Dermis blood vessel endothelial cell (primary cell): ENCODE data around the gene KRTAP10-4. TPM values are rescaled to one million over a fixed set of nuclear protein-coding genes. Genes with fewer than 3 reads are reported as not detected.
"Not testable (repeated sequence)": the region's sequence is repeated elsewhere in the genome, so short reads cannot be mapped to it uniquely, and the experiment has no call there.

Experiments
- DNase-seq: peaks from one replicate; pipeline ENCODE4 v3.0.0; 2010
- total RNA-seq: library from RNA; depleted of rRNA; stranded (reverse); fragments of >200 nt; gene quantifications from 2 replicates; pipeline ENCODE4 v1.2.3, GENCODE V29; 2014

KRTAP10-4 gene
- total RNA-seq, 1 donor from 2014 or later, result not detected

DNA sequence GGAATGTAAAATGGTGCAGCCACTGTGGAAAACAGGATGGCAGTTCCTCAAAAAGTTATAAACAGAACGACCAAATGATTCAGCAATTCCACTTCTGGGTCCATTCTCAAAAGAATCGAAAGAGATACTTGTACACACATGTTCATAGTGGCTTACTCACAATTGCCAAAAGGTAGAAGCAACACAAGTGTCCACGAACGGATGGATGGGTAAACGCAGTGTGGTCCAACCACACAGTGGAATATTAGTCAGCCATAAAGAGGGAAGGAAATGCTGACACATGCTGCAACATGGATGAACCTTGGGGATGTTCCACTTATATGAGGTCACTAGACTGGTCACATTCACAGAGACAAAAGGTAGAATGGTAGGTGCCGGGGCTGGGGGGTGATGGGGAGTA lies 38.8 kb upstream of the KRTAP10-4 start:
- no peak for DNase-seq

DNA sequence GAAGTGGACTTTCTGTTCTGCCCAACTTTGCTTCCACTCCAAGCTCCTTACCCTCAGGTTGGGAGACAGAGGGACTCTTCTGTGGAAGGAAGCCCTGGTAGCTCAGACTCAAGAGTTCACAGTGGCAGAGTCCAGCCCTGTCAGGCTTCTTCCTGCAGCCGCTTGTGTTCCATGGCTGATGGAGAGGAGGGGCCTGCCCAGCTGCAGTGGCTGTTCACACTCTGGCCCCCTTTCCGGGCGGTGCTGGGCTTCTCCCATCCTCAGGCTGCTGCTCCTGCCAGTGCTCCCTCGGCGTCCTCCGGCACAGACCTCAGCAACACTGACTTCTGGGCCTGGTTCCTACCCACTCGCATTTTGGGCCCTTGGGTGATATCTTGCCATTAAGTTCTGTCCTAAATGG lies 37.6 kb upstream of the KRTAP10-4 start:
- no peak for DNase-seq

DNA sequence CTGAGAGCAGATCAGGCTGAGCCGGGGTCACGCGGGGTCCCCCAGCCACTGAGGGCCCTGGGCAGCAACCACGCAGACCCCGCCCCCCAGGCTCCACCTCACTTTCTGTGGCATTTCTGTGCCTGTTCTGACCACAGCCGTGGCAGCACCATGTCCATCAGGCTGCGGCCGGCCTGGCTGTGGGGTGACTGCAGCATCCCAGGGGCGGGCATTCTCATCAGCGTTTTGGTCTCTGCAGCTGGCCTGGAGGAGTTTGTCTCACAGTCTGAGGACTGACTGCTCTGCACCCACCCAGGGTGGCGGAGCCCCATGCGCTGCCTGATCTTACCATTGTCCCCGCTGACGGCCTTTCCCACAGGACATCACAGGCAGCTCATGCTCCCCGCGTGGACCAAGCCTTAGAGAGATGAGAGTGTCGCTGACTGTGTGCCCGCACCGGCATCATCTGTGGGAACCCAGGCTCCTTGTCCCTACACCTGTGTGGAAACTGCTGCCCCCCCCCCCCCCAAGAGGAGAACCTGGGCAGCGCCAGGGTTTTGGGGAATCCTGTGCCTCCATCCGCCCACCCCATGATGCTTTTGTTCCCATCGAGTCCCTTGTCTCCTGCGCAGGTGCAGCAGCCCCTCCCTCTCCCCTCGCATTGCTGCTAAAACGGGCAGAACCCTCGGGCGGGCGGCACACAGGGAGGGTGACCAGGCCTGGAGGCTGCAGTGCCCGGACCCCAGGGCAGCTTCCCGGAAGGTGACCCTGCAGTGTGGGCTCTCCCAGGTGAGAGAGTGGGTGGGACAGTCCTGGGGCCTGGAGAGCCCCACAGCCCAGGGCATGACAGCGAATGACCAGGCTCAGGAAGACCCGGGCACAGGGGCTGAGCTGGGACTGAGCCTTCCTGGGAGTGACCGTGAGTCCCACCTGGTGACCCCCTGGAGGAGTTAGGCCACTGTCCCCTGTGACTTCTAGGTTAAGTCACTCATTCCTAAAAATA lies 35.3 kb upstream of the KRTAP10-4 start:
- DNase-seq, result no peak

DNA sequence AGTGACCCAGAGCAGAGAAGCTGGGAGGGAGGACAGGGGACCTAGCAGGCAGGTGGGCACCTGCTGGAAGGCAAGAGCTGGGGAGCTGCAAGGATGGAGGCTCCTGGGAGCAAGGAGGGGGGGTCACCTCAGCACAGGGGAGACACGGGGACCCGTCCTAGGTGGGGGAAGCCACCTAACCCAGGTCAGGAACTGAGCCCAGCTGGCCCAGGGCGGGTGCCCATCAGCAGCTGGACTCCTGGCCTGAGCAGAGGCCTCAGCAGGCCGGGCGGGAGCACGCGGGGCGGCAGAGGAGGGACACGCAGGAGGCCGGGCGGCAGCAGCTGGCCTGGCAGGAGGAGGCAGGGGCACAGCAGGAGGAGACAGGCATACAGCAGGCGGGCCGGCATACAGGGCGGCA lies 34.5 kb upstream of the KRTAP10-4 start:
- no peak for DNase-seq

DNA sequence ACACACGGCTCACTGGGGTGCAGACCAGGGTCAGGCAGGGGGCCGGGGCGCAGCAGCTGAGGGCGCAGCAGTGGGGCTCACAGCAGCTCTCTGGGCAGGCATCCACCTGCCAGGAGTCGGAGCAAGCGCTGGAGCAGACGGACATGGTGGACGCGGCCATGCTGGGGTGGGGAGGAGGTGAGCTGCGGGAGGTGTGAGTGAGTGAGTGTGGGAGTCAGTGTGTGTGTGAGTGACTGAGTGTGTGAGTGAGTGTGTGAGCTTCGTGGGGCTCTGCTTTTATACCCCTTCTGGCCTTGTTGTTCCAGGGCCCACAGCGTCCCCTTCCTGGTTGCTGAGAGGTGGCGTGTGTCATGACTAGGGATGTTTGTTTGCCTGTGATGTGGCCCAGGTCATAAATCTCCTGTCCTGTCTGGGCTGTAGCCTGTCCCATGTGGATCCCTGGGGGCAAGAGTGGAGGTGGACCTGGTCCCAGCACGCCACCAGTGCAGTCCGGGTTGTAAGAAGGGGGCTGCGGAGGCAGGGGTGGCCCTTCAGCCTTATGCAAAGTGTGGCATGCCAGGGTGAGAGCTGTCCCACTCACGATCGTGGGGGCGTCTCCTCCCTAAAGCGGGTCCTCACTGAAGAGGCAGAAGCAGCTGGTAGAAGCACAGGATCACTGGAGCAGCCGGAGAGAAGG lies 33.4 kb upstream of the KRTAP10-4 start, which contains the start of gene KRTAP10-1:
KRTAP10-1 (minus strand) TSS at position 205 of the 676 bp plus-strand sequence; CDS start at position 160, 45 bp downstream.
- no peak for DNase-seq

DNA sequence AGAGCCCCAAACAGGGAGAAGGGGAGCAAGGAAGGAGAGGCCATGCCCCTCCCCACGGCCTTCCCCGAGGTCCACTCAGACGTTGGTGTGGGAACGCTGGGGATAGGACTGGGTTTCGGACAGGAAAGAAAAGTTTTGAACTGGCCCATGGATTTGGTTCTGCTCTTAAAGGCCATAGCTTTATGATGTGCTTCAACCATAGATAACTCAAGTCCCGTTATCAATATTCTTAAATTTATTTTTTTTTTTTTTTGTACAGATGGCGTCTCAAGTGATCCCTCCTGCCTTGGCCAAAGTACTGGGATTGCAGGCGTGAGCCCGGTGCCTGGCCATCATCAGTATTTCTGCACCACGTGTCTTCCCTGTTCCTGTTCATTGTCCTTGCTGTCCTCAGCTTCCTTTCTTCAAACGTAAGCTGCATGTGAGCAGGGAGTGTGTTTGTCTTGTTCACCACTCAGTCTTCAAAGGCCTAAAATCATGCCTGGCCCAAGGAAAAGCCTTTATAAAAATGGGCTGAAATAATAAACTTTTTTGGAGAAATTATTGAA lies 32.7 kb upstream of the KRTAP10-4 start:
- DNase-seq, result no peak

DNA sequence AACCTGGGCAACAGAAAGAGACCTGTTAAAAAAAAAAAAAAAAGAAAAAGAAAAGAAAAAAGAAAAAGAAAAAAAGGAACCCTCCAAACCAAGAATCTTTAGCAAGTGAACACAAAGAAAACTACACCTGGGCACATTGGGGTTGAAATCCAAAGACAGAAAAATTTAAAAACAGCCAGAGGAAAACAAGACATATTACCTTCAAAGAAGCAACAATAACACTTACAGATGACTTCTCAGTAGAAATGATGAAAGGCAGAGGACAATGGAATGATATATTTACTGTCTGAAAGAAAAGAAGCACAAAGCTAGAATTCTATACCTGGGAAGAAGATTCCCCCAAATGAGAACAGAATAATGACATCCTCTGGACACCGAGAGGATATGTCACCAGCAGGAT lies 30.8 kb upstream of the KRTAP10-4 start:
- DNase-seq, result no peak

DNA sequence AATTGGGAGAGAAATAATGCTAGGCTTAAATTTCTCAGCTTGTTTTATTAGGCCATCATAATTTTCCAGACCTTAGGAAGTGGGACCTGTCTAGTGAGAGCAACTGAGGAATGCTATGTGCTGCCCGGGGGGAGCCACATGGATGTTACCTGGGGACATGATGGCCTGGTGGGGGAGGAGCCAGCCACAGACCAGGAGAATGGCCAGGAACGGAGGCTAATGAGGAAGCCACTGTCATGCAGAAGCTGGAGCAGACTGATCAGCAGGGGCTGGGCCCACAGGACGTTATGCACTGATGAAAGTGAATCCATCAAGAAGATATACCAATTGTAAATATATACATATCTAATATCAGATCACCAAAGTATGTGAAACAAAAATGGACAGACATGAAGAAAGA lies 29.0 kb upstream of the KRTAP10-4 start:
- no peak for DNase-seq

DNA sequence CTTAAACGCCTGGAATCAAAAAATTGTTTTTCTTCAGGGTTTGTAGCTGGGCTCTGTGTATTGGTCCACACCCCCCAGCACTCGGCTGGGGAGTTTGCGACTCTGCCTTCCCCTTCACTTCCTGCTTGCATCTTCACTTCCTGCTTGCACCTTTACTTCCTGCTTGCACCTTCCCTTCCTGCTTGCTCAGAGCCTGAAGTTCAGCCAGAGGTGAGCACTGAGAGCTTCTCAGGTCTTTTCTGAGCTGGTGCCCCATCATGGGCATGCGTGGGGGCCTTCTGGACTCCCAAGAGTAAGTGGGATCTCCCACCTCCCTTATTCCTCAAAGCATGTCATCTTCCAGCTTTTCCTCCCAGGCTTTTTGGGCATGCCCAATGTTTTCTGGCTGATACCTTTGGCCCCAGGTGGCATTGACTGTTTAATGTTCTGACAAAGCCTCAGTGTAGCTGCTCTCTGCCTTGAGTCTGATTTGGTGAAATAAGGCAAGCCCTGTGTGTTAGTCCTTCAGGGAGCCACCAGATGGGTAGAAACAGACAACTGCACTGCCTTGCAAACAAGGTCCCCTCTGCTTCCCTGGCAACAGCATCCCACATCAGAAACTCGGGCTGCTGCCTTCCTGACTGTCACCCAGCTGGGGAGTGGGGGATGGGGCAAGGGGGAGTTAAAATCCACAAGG lies 25.7 kb upstream of the KRTAP10-4 start:
- no peak for DNase-seq

DNA sequence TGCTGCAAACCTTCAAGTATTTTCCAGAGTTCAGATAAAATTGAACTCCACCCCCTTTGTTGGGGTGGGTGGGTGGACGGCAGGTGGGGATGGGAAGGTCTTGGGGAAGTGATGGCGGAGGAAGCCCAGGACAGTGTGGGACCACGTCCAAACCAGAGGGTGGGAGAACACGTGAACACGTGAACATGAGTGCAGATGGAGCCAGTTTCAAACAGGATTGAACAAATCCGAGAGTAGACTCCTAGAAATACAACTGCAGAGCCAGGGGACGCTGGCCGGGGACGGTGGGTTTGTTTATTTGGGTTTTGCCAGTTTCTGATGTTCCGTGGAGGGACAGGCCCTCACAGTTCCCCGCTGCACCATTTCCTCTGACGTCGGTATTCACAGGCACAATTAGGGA lies 25.1 kb upstream of the KRTAP10-4 start:
- DNase-seq, result no peak

DNA sequence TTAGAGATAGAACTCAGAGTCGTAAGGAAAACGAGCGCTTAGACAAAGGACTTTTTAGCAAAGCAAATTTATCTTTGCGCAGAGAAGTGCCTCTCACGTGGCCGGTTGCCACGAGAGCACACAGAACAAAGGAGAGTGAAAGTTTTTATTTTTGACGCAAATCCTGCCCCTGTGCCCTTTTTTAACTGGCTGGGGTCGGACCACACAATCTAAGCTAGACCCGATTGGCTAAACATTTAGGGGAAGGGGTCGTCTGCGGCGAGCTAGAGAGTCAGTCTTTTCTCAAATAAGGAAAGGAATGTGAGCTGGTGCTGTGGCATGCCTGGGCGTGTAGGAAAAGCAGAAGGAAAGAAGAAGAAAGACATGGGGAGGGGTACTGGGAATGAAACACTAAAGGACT lies 24.6 kb upstream of the KRTAP10-4 start:
- DNase-seq, result no peak

DNA sequence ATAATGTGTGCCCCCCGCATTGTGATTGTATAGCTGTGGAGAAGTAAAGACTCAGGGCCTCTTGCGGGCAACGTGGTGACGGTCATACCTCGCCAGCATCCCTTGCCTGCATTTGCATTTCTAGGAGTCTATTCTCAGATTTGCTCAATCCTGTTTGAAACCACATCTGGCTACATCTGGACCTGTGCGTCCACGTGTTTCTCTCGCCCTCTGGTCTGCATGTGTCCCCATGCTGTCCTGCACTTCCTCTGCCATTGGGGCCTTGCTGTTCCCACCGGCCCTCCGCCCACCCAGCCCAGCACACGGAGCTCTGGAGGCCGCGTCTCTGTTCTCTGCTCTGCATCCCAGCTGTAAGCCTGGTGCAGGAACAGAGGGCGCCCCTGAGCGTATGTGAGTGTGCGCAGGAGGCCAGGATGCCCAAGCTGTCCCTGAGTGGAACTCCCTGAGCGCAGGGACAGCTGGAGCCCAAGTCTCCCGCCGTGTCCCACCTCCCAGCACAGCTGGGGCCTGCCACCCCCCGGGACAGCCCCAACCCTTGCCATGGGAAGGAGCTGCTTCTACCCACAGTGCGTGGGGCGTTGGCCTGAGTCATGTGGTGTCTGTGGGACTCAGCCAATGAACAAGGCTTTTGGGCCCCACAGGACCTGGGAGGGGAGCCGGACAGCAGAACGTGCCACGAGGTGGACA lies 23.9 kb upstream of the KRTAP10-4 start:
- DNase-seq, result no peak

DNA sequence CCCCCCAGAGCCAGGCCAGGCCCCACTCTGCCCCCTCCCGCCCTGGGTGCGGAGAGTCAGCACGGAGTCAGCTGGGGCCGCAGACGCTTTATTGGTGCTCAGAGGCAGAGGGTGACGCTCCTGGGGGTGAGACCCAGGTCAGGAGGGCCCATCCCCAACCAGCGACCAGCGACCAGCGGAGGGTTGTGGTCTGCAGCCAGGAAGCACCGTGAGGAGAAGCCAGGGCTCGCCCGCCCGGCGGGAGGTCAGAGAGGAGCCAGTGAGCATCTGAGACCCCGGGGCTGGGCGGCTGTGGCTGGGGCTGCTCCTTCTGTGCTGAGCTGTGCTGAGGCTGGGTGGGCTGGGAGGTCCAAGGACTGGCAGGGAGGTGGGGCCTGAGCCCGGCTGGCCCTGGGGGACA lies 23.2 kb upstream of the KRTAP10-4 start:
- not testable (repeated sequence) for DNase-seq

DNA sequence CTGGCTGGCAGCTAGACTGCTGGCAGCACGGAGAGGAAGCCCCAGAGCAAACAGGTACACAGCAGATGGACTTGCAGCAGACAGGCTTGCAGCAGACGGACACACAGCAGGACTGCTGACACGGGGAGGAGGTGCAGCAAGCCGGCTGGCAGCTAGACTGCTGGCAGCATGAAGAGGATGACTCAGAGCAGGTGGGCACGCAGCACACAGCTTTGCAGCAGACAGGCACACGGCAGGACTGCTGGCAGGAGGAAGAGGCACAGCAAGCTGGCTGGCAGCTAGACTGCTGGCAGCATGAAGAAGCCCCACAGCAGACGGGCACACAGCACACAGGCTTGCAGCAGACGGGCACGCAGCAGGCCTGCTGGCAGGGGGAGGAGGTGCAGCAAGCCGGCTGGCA lies 22.7 kb upstream of the KRTAP10-4 start:
- DNase-seq, result no peak

DNA sequence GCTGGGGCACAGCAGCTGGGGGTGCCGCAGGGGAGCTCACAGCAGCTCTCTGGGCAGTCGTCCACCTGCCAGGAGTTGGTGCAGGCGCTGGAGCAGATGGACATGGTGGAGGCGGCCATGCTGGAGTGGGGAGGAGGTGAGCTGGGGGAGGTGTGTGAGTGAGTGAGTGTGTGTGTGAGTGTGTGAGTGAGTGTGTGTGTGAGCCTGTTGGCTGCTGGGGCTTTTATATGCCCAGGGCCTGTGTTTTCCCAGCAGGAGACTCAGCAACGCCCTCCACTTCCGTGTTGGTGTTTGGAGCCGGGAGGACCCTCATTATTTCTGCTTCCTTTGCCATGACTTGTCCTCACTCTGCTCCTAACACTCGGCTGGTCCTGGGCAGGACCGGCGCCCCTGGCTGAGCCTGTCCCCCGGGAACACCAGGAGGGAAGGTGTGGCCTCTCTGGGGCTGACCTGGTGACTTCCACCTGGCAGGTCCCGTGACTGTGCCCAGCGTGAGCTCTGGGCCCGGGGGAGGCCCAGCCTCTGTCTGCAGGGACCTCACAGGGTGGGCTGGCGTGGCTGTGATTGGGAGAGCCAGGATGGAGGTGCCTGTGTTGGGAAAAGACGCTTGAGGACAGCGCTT lies 22.1 kb upstream of the KRTAP10-4 start, which contains the start of gene KRTAP10-2:
KRTAP10-2 (minus strand) TSS at position 166 of the 622 bp plus-strand sequence; CDS start at position 119, 47 bp downstream.
- no peak for DNase-seq

DNA sequence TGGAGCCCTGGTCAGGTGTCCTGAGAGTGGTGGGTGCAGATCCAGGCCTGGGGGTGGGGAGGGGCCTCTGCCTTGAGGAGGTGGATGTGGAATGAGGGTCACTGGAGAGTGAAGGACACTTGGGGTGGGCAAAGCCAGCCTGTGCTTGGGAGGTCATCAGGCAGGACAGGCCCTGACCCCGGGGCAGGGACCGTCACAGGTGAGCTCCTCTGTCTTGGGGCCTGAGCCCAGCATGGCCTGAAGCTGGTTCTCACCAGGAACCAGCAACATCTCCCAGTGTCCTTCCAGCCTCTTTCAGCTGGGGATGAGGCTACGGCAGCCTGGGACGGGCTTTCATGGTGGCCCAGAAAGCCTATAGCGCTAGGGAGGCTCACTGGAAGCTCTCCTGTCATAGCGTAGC lies 21.4 kb upstream of the KRTAP10-4 start:
- no peak for DNase-seq

DNA sequence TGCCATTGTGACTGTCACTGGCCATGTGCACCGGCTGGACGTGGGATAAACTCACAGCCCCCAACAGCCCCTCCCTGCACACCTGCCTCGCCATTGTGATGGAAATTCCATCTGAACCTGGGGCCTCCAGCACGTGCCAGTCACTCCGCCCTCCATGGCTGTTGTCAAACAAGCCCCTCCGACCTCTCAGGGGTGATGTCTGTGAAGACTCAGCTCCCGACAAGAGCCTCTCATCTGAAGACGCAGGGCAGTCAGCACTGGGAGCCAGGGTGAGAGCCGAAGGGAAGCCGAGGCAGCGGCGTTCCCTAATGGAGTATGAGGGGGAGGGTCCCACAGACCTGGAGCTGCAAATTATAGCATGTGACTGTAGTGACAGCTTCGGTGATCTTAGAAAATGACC lies 20.8 kb upstream of the KRTAP10-4 start:
- no peak for DNase-seq

DNA sequence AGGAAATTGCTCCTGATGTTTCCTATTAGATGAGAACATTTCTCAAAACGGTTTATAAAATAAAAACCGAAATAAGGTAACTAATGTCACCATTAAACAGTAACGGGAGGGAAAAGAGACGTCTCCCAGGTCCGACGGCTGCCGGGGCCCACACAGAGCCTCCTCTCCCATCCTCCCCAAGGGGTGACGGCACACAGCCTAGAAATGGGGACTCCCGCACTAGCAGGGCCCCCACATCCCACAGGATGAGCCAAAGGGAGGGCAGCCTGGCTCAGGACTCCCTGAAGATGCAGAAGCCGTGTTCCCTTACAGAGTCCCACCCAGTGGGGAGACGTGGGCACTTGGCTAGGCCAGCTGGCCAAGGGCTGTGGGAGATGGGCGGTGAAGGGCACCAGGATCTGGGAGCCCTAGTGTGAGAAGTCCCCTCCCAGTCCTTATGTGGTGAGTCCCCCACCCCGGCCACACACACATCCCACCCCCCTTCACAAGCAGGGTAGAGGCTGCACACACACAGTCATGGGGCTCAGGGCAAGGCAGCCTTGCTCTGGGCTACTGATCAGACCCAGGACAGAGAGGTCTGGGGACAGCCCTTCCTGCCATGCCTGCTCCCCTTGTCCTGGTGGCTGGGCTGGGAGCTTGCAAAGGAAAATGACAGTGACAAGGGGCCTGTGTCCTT lies 18.2 kb upstream of the KRTAP10-4 start:
- DNase-seq, result no peak

DNA sequence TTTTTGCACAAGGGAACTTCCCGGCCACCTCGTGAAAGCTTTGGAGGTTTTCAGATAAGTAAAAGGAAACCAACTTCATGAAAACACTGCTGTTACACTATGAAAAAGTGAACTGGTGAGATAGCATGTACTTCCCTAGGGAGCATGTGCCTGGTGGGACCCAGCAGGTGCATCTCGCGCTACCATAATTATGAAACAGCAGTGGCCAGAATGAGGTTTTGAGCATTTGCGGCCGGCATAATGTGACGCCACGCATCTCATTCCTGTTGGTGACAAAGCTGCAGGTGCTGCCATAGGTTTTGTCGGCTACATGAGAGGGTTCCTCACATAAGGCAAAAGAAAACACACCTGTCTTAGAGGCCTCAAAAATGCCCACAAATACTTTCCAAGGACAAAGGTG lies 16.6 kb upstream of the KRTAP10-4 start:
- no peak for DNase-seq

DNA sequence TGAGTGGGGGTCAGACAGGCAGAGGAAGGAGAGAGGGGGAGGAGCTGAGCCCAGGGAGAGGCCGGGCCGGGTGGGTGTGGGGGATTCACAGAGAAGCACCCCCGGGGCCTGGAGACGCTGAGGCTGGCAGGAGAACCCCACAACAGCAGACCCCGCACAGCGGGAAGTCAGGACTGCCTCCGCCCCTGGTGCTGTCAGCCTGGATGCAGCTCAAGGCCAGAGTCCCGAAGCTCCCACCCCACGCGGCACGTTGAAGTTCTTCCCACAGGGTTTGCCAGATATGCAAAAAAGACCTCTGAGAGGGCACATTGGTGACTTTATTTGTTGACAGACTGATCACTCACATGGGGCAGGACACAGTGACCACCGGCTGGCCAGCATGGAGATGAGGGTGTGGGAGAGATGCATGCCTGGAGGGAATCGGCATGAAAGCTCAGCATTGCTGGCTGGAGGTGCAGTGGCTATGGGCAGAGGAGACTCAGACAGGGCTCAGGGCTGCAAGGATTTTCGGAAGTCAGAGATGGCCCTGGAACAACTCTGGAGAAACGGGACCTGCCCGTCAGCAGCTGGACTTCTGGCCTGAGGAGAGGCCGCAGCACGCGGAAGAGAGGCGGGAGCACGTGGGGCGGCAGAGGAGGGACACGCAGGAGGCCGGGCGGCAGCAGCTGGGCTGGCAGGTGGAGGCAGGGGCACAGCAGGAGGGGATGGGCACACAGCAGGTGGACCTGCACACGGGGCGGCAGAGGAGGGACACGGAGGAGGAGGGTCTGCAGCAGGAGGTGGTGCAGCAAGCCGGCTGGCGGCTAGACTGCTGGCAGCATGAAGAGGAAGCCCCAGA lies 15.8 kb upstream of the KRTAP10-4 start:
- DNase-seq, result no peak
